Left ventricle myocardium inferior (tissue), 1 donor: ENCODE results near the gene CCDC127. TPM values are rescaled to one million over a fixed set of nuclear protein-coding genes. Genes with fewer than 3 reads are reported as not detected.

Source experiments
- DNase-seq: peaks from one replicate; pipeline ENCODE4 v3.0.0-alpha.2; 2020
- H3K27ac ChIP-seq: fragments of 200-600 bp; replicated peaks from 2 replicates; pipeline ENCODE4 v1.8.0; 2021
- H3K27me3 ChIP-seq: fragments of 200-600 bp; 2 replicates; pipeline ENCODE4 v1.8.0; 2021; ENCODE audit warnings: low read depth
- H3K36me3 ChIP-seq: fragments of 200-600 bp; 2 replicates; pipeline ENCODE4 v1.8.0; 2021
- H3K4me1 ChIP-seq: fragments of 200-600 bp; 2 replicates; pipeline ENCODE4 v1.8.0; 2021
- H3K4me3 ChIP-seq: fragments of 200-600 bp; 2 replicates; pipeline ENCODE4 v1.8.0; 2021; ENCODE audit warnings: mild to moderate bottlenecking, moderate library complexity
- H3K9me3 ChIP-seq: fragments of 200-600 bp; replicated peaks from 2 replicates; pipeline ENCODE4 v1.8.0; 2021
- intact Hi-C: fragments of 100-400 bp; cut with micrococcal nuclease; formaldehyde crosslinking; loops from one replicate; pipeline ENCODE4 v1.11.0; 2022
- total RNA-seq: library from RNA; stranded (reverse); fragmentation: NEBNext Ultra II Directional; extraction: Animal tissue kit (Norgen Biotek cat#: 25700); gene quantifications from one replicate; pipeline ENCODE4 v1.2.1, GENCODE V29; 2021
- TF ChIP-seq, protein P1 (sequence below): fragments of 200-600 bp; IDR thresholded peaks from 2 replicates; pipeline ENCODE4 v1.8.0; 2021; ENCODE audit warnings: antibody characterized with exemption, mild to moderate bottlenecking, borderline replicate concordance
- donor health status: DM: no; HTN: yes; CAD: no; lungs with severe emphysema.

CCDC127 gene
- total RNA-seq, 1 donor from 2014 or later: 7.9 TPM

DNA sequence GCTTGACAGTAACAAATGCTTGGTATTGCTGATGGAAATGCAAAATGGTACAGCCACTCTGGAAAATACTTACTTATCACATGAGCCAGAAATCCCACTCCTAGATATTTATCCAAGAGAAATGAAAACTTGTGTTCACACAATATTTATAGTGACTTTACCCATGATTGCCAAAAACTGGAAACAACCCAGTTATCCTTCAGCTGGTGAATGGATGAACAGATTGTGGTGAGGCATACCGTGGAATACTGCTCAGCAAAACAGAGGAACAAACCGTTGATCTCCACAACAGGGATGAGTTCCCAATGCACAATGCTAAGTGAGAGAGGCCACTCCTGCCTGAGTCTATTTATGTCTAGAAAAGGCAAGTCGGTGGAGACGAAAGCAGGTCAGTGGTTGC, 67.2 kb downstream of the CCDC127 start:
- intact Hi-C loops: no loop called here
- H3K9me3 ChIP-seq: peaks cover 29% of the 10 kb centered on the region
- H3K36me3 ChIP-seq: no peaks in the 10 kb centered on the region
- peaks cover 10% of the 10 kb centered on the region for H3K27me3 ChIP-seq
- TF ChIP-seq, protein P1, sequence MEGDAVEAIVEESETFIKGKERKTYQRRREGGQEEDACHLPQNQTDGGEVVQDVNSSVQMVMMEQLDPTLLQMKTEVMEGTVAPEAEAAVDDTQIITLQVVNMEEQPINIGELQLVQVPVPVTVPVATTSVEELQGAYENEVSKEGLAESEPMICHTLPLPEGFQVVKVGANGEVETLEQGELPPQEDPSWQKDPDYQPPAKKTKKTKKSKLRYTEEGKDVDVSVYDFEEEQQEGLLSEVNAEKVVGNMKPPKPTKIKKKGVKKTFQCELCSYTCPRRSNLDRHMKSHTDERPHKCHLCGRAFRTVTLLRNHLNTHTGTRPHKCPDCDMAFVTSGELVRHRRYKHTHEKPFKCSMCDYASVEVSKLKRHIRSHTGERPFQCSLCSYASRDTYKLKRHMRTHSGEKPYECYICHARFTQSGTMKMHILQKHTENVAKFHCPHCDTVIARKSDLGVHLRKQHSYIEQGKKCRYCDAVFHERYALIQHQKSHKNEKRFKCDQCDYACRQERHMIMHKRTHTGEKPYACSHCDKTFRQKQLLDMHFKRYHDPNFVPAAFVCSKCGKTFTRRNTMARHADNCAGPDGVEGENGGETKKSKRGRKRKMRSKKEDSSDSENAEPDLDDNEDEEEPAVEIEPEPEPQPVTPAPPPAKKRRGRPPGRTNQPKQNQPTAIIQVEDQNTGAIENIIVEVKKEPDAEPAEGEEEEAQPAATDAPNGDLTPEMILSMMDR: no peak
- no peak overlapping the region for H3K27ac ChIP-seq
- no peak overlapping the region for H3K4me3 ChIP-seq
- H3K4me1 ChIP-seq: no peaks in the 10 kb centered on the region
- no peak for DNase-seq

DNA sequence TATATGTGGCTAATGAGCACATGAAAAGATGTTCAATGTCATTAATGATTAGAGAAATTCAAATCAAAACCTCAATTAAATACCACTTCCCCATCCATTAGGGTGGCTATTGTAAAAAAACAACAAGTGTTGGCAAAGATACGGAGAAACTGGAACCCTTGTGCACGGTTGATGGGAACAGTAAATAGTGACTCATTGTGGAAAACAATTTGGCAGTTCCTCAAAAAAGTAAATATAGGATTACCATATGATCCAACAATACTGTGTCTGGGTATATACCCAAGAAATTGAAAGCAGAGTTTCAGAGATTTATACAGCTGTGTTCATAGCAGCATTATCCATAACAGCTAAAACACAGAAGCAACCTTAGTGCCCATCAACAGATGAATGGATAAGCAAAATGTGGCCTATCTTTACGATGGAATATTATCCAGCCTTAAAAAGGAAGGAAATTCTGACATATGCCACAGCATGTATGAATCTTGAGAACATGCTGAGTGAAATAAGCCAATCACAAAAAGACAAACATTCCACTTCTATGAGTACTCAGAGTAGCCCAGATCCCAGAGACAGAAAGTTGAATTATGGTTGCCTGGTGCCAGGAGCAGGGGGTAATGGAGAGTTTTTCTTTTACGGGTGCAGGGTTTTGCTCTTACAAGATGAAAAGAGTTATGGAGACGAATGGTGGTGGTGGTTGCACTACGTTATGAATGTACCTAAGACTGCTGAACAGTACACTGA, 68.0 kb downstream of the CCDC127 start:
- intact Hi-C loops: no loop called here
- no peaks in the 10 kb centered on the region for H3K36me3 ChIP-seq
- peaks cover 6% of the 10 kb centered on the region for H3K27me3 ChIP-seq
- no peak overlapping the region for H3K27ac ChIP-seq
- H3K4me1 ChIP-seq: no peaks in the 10 kb centered on the region
- DNase-seq: no peak
- no peak overlapping the region for H3K4me3 ChIP-seq
- TF ChIP-seq, protein P1: no peak
- H3K9me3 ChIP-seq: peaks cover 29% of the 10 kb centered on the region

DNA sequence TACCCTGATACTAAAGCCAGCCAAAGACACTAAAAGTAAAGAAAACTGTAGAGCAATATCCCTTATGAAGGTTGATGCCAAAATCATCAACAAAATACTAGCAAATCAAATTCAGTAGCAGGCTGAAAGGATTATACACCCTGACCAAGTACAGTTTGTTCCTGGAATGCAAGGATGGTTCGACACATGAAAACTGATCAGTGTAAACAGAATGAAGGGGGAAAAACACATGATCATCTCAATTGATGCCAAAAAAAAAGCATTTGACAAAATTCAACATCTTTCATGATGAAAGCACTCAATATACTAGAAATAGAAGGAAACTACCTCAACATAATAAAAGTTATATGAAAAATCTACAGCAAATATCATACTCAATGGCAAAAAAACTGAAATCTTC, 70.2 kb downstream of the CCDC127 start:
- H3K27me3 ChIP-seq: peaks cover 6% of the 10 kb centered on the region
- TF ChIP-seq, protein P1: no peak
- no peak for DNase-seq
- H3K4me3 ChIP-seq: no peak overlapping the region
- H3K36me3 ChIP-seq: no peaks in the 10 kb centered on the region
- intact Hi-C loops: no loop called here
- no peak overlapping the region for H3K27ac ChIP-seq
- H3K4me1 ChIP-seq: no peaks in the 10 kb centered on the region
- H3K9me3 ChIP-seq: peaks cover 29% of the 10 kb centered on the region

Other genes starting within 250 kb of the CCDC127 start
- gene PLEKHG4B, start 126.0 kb downstream of the CCDC127 start, total RNA-seq: not detected
- gene LRRC14B, start 26.7 kb downstream of the CCDC127 start, total RNA-seq: 93.4 TPM
- gene SDHA, start 167 bp upstream of the CCDC127 start, total RNA-seq: 757 TPM
- gene PDCD6, start 53.5 kb upstream of the CCDC127 start, total RNA-seq: 34.2 TPM
- gene AHRR, start 103.6 kb upstream of the CCDC127 start, total RNA-seq: 1.4 TPM
- 46.2 TPM for gene EXOC3, start 225.0 kb upstream of the CCDC127 start, total RNA-seq